GM19193 (cell line): ENCODE results near the gene NIPAL4.

ENCODE experiments used
- POLR2A ChIP-seq: IDR thresholded peaks from 4 replicates; pipeline ENCODE4 v1.6.1; 2011; ENCODE audit not compliant: insufficient read depth, insufficient read length; ENCODE audit errors: extremely low read depth

The NIPAL4 gene

GRCh38 chr5:157459715-157460599, at the start of gene NIPAL4:
TSS of gene NIPAL4 (plus strand) at chr5:157460213. CDS start at chr5:157460321, 108 bp downstream.
- no peak for TF ChIP-seq POLR2A

GRCh38 chr5:157415838-157416237, 44.2 kb upstream of the NIPAL4 start:
- no peak for TF ChIP-seq POLR2A

- no peak for TF ChIP-seq POLR2A
Measured at GRCh38 chr5:157431544-157432200, 28.3 kb upstream of the NIPAL4 start.

DNA sequence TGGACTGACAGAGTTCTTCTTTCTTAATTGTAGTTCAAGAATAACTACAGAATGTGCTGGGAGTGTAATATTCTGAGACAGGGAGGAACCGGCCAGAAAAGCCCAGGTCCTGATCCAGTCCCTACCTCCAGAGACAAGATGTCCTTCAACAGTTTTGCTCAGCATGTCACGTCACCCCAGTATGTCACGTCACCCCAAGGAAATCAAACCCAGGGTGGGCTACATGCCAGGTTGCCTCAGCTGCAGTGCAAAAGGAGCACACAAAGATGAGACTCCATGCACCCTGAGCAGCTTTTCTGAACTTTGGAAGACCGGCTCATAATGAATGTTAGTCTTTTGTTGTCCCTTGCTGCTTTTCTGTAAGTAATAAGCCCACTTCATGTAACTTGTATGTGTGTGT, 25.9 kb upstream of the NIPAL4 start:
- no peak for TF ChIP-seq POLR2A

DNA sequence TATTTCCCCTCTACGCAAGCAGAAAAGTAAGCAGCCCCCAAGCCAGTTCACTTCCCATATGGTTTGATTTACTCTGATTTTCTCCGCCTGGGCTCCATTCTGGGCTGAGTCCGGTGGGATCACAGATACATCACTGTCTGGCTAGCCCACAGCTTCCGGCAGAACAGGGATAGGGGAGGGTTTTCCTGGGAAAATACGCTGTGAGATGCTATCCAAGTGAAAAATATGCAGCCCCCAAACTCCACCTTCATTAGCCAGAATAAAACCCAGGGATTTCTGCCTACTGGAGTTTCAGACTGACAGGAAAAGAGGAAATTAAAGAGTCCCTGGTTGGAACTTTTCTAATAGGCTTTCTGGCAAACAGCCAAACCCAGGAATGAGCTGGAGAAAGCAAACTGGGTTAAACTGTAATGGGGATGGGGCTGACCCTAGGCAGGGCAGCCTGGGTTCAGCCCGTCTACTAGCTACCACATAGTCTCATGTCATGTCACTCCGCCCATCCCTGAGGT, 16.9 kb upstream of the NIPAL4 start:
- TF ChIP-seq POLR2A, result no peak

- TF ChIP-seq POLR2A, result no peak
Measured at GRCh38 chr5:157444224-157444623, 15.8 kb upstream of the NIPAL4 start.

GRCh38 chr5:157445745-157446411, 14.1 kb upstream of the NIPAL4 start:
- no peak for TF ChIP-seq POLR2A

- TF ChIP-seq POLR2A, result no peak
Measured at GRCh38 chr5:157446412-157446935, 13.5 kb upstream of the NIPAL4 start.

GRCh38 chr5:157447201-157447637, 12.8 kb upstream of the NIPAL4 start:
- no peak for TF ChIP-seq POLR2A

DNA sequence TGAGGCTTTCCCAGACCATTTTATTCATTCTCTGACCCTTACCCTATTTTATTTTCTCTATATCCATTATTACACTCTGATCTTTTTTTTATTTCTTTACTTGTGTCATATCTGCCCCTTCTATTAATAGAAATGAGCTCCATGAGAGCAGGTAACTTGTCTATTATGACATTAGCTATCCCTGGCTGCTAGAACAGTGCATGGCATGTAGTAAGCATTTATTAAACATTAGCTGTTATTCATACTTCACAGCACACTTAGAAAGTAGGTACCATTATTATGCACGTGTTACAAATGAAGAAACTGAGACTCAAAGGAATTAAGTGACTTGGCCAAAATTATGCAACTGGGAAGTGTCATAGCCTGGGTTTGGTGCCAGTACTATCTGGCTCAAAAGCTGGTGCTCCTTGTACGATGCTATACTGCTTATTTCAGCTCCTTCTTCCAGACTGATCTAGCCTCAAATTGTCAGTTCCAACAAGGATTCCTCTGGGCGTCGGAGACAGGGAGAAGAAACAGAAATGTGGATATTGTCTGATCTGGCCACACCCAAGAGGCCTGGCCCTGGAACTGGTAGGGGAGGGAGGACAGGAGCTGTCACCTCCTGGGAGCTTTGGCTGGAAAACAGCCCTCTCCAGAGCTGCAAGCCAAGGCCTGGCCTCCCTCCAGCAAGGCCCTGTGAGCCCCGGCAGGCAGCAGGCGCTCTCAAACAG, 10.8 kb upstream of the NIPAL4 start:
- TF ChIP-seq POLR2A, result no peak

- no peak for TF ChIP-seq POLR2A
Measured at GRCh38 chr5:157450024-157450423, 10.0 kb upstream of the NIPAL4 start.

DNA sequence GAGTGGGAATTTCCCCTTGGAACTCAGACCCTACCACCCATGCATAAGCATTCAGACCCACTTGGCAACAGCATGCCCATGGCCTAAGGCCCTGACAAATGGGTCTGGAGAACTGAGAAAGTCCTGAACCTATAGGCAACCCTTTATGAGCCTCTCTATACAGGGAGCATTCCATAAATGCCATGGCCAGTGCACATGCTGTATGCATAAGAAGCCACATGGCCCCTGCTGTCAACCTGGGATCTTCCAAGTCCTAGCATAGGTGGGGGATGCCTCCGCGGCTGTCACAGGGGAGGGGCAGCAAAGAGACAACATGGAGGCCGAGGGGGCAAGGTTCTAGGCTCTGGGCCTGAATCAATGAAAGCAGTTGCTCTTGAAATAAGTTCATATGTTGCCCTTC, 8.2 kb upstream of the NIPAL4 start:
- TF ChIP-seq POLR2A, result no peak

DNA sequence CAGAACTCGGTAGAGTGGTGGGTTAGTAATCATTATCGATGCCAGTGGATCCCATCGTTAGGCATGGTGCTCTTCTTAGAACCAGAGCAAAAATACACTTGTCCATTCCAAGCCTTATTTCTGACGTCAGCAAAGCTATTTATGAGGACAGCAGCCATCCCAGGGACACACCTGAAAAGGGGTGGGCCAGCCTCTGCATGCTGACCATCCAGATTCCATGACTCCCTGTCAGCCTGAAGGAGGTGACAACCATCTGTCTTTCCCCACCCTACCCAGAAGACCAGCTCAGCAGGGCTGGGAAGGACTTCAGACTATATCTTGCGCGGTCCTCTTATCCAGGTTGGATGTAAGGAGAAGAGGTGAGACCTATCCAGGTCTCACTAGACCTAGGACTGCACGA, 5.7 kb upstream of the NIPAL4 start:
- TF ChIP-seq POLR2A, result no peak

- TF ChIP-seq POLR2A, result no peak
Measured at GRCh38 chr5:157455057-157455456, 5.0 kb upstream of the NIPAL4 start.
